Left lung (tissue), 10 donors: ENCODE data around the gene HS6ST1. TPM values are rescaled to one million over a fixed set of nuclear protein-coding genes. Genes with fewer than 3 reads are reported as not detected.

Experiments used
- ATAC-seq: fragments of 200-7000 bp; cut with Tn5 transposase; one replicate; pipeline ENCODE4 v1.9.1; 2020; ENCODE audit warnings: moderate library complexity
- DNase-seq, 4 donors: peaks; one replicate each; pipeline ENCODE4 v3.0.0-alpha.2; 2013 to 2020
- H3K27ac ChIP-seq, 2 donors: fragments of 200-600 bp; sonication (generic) in 1 of 2; one replicate each; pipeline versions ENCODE4 v1.5.0 to v1.8.0; 2020 to 2021
- H3K27me3 ChIP-seq, 2 donors: fragments of 200-600 bp; sonication (generic) in 1 of 2; one replicate each; pipeline versions ENCODE4 v1.5.0 to v1.8.0; 2020 to 2021
- H3K36me3 ChIP-seq, 2 donors: fragments of 200-600 bp; sonication (generic) in 1 of 2; one replicate each; pipeline versions ENCODE4 v1.5.0 to v1.8.0; 2020 to 2021
- H3K4me1 ChIP-seq, 2 donors: fragments of 200-600 bp; one replicate each; pipeline ENCODE4 v1.8.0; 2021
- H3K4me3 ChIP-seq, 2 donors: fragments of 200-600 bp; sonication (generic) in 1 of 2; one replicate each; pipeline versions ENCODE4 v1.5.0 to v1.8.0; 2020 to 2021; ENCODE audit warnings: mild to moderate bottlenecking in 1 of 2
- H3K9me3 ChIP-seq, 2 donors: fragments of 200-600 bp; sonication (generic) in 1 of 2; one replicate each; pipeline versions ENCODE4 v1.5.0 to v1.8.0; 2020 to 2021
- CTCF ChIP-seq, 2 donors: fragments of 200-600 bp; sonication (generic) in 1 of 2; IDR thresholded peaks; one replicate each; pipeline versions ENCODE4 v1.5.0 to v1.8.0; 2021; ENCODE audit warnings: antibody characterized with exemption in 2 of 2
- intact Hi-C, 2 donors: fragments of 100-400 bp; cut with DNase I; formaldehyde crosslinking; loops; one replicate each; pipeline versions ENCODE4 v1.11.2 to v1.14.2; 2022
- polyA plus RNA-seq, 6 donors: library from polyadenylated mRNA; unstranded; fragments of 120-200 nt; gene quantifications; one replicate each; pipeline ENCODE4 v1.2.1, GENCODE V29; 2013; ENCODE audit not compliant: insufficient read length in 6 of 6
- total RNA-seq, 2 donors: library from RNA; stranded (reverse); fragmentation: NEBNext Ultra II Directional; extraction: Animal tissue kit (Norgen Biotek cat#: 25700); gene quantifications; one replicate each; pipeline ENCODE4 v1.2.1, GENCODE V29; 2021
- donor health status: DM: no; HTN: yes; CAD: no.
- donor health status: DM: no; HTN: no; CAD: no.

Gene HS6ST1
- total and polyA plus RNA-seq, 8 donors, result 29.3 to 46.4 (median 37.2) TPM

DNA sequence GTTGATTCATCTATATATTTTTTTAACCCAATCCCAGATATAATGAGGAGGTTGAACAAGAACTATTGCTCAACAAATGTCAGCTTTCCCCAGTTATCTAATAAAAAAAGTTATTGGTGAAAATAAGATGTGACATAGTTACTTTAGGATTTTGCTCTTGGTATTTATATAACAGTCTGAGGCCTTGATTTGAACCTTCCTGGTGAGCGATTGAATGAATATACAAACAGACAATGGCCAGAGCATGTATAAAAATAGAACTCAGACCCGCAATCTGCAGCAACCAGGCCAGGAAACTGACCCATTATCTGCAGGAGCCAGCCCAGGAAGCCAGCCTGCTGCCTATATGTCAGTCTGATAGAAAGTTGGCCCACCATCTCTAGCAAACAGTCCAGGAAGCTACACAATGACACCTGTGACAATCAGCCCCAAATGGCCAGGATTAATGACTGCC lies 81.6 kb downstream of the HS6ST1 start:
- Histone ChIP-seq H3K36me3 (no peaks in the 10 kb centered on the region), H3K27ac (no peak overlapping the region), H3K9me3 (no peaks in the 10 kb centered on the region), H3K4me1 (peaks cover 0 to 12% of the 10 kb centered on the region in 2 donors), H3K27me3 (peaks cover 3 to 12% of the 10 kb centered on the region in 2 donors), H3K4me3 (no peak overlapping the region)
- no peak for TF ChIP-seq CTCF (IDR thresholded peaks at IDR 0.05)
- DNase-seq, result no peak
- no peak for ATAC-seq
- intact Hi-C loops, result loop anchor here in 1 of 2 donors (10.0 kb wide), 1 partner anchor 62 kb away; no protein-coding TSS in a partner anchor

GRCh38 chr2:128236491-128237035 lies 82.1 kb downstream of the HS6ST1 start:
- DNase-seq (no peak), ATAC-seq (no peak)
- Histone ChIP-seq H3K27me3 (peaks cover 5 to 17% of the 10 kb centered on the region in 2 donors), H3K4me1 (peaks cover 0 to 12% of the 10 kb centered on the region in 2 donors), H3K4me3 (no peak overlapping the region), H3K9me3 (no peaks in the 10 kb centered on the region), H3K36me3 (no peaks in the 10 kb centered on the region), H3K27ac (no peak overlapping the region)
- intact Hi-C loops, result loop anchor here in 1 of 2 donors (10.0 kb wide), 1 partner anchor 62 kb away; no protein-coding TSS in a partner anchor
- no peak for TF ChIP-seq CTCF (IDR thresholded peaks at IDR 0.05)

- H3K36me3 ChIP-seq, result no peaks in the 10 kb centered on the region
- H3K27ac ChIP-seq, result no peak overlapping the region
- DNase-seq (no peak), ATAC-seq (no peak)
- peaks cover 5 to 25% of the 10 kb centered on the region in 2 donors for H3K27me3 ChIP-seq
- no peak overlapping the region for H3K4me3 ChIP-seq
- TF ChIP-seq CTCF (IDR thresholded peaks at IDR 0.05), result no peak
- H3K9me3 ChIP-seq, result no peaks in the 10 kb centered on the region
- H3K4me1 ChIP-seq, result peaks cover 0 to 12% of the 10 kb centered on the region in 2 donors
- intact Hi-C loops, result loop anchor here in 1 of 2 donors (10.0 kb wide), 1 partner anchor 61 kb away; no protein-coding TSS in a partner anchor
These were observed 83.1 kb downstream of the HS6ST1 start for GRCh38 chr2:128235581-128235980.

DNA sequence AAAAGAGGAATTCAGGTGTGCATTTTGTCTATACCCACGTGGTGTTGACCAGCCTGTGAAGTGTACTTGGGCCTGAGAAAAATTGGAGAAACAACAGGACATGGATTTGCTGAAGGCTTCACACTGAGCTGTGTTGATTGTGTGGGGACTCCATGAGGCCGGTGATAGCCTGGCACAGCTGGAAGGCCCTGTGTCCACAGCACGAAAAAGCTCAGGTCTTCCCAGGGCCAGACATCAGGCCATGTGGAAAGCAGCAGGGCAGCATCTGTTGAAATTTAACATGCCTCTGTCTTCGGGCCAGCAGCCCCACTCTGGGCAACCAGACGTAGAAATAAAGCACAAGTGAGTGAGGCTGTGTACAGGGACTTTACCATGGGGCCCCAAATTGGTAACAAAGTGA lies 84.1 kb downstream of the HS6ST1 start:
- Histone ChIP-seq H3K27me3 (peaks cover 5 to 35% of the 10 kb centered on the region in 2 donors), H3K4me3 (no peak overlapping the region), H3K27ac (no peak overlapping the region), H3K36me3 (no peaks in the 10 kb centered on the region), H3K9me3 (no peaks in the 10 kb centered on the region), H3K4me1 (peaks cover 0 to 12% of the 10 kb centered on the region in 2 donors)
- TF ChIP-seq CTCF (IDR thresholded peaks at IDR 0.05), result no peak
- intact Hi-C loops, result loop anchor here in 1 of 2 donors (10.0 kb wide), 1 partner anchor 60 kb away; no protein-coding TSS in a partner anchor
- DNase-seq (no peak), ATAC-seq (no peak)

DNA sequence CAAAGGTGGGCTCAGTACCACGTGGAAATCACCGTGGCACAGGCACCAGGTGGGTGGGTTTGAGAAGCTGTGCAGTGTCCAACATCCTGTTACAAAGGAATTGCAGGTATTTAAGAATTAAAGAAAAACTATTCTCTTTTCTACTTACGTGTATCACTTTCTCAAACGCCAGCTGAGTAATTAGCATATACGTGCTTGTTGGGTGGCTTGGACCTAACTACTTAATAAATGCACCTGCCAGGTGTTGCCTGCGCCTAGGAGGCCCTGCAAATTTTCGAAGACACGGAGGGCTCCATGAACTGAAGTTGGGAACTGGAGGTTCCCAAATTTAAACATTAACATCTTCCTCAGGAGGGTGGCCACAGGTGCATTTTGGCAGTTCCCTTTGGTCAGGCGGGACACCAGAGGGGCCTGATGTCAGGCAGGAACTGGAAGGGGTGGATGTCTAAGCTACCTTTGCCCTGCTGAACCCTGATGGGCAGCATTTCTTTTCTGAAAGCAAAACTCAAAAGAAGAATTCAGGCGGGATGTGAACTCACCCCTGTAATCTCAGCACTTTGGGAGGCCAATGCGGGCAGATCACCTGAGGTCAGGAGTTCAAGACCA lies 84.8 kb downstream of the HS6ST1 start:
- peak in 1 of 2 donors; percentile 24 for TF ChIP-seq CTCF (IDR thresholded peaks at IDR 0.05)
- Histone ChIP-seq H3K9me3 (no peaks in the 10 kb centered on the region), H3K27ac (no peak overlapping the region), H3K36me3 (no peaks in the 10 kb centered on the region), H3K4me1 (peaks cover 0 to 12% of the 10 kb centered on the region in 2 donors), H3K4me3 (peak overlapping the region in 1 of 2 donors; percentile 75), H3K27me3 (peaks cover 5 to 36% of the 10 kb centered on the region in 2 donors)
- intact Hi-C loops, result loop anchor here in 1 of 2 donors (10.0 kb wide), 1 partner anchor 59 kb away; no protein-coding TSS in a partner anchor
- DNase-seq, result peak in 1 of 4 donors; percentile 2
- ATAC-seq, result no peak
